Measurements from ENCODE around the gene ZNF525. TPM values are rescaled to one million over a fixed set of nuclear protein-coding genes. Genes with fewer than 3 reads are reported as not detected.

ZNF525 gene
- total RNA-seq, 1 experiment from 2014 or later, result 10.2 TPM

DNA sequence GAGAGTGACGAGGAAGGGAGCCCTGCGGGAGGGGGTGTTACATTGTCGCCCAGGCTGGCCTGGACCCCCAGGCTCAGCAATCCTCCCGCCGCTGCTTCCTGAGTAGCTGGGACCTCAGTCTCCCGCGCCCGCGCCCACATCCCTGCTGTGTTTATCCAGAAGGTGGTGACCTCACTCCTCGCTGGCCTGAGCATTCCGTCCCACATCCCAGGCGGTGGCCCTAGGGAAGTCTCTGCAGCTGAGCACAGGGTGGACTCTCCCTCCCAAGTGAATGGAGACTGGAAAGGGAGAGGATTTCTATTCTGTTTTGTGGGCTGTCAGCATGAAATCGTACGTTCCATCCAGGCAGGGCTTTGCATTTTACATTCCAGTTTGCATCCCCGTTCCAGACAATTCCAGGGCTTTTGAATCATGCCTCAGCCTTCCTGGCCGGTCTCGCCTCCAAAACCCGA, 29.0 kb downstream of the ZNF525 start:
- no peaks in the 10 kb centered on the region for H4K20me1 ChIP-seq (ENCODE audit: insufficient read depth)
- ChIA-PET RAD21 (ENCODE audit: low non-redundant PET in 1 of 2, low total read pairs in 2 of 2, uncharacterized antibody in 2 of 2, unreplicated experiment in 2 of 2) (no interaction called here), POLR2A (no interaction called here), CTCF (no interaction called here)
- H3K4me1 ChIP-seq (ENCODE audit: control insufficient read depth in 1 of 2, insufficient read depth in 2 of 2, low read length in 2 of 2), result peaks cover 0 to 4% of the 10 kb centered on the region in 2 experiments; a peak in 1 of 4 replicates
- H3K27ac ChIP-seq (ENCODE audit: low read depth, low read length), result no peak overlapping the region
- peaks cover 3% of the 10 kb centered on the region in 2 experiments; a peak in 2 of 4 replicates for H3K36me3 ChIP-seq (ENCODE audit: control insufficient read depth in 1 of 2, insufficient read depth in 2 of 2, low read length in 2 of 2)
- ATAC-seq, result peak; percentile 7
- intact Hi-C loops (cut with micrococcal nuclease), result no loop called here
- TF ChIP-seq RAD21 (IDR thresholded peaks at IDR 0.05; ENCODE audit: low read depth) (no peak), SP1 (IDR thresholded peaks at IDR 0.05; ENCODE audit: low read depth) (no peak), TCF7L2 (IDR thresholded peaks at IDR 0.05; ENCODE audit: borderline replicate concordance, extremely low read depth, insufficient read depth, insufficient read length) (no peak), EZH2 (IDR thresholded peaks at IDR 0.05) (no peak), EZH2phosphoT487 (IDR thresholded peaks at IDR 0.05; ENCODE audit: borderline replicate concordance) (no peak), SRF (IDR thresholded peaks at IDR 0.05; ENCODE audit: low read depth) (no peak), YY1 (IDR thresholded peaks at IDR 0.05; ENCODE audit: extremely low read depth, insufficient replicate concordance, low read depth, low read length) (no peak), CBX3 (IDR thresholded peaks at IDR 0.05; ENCODE audit: low read depth) (no peak), POLR2AphosphoS5 (IDR thresholded peaks at IDR 0.05; ENCODE audit: low read depth, low read length) (no peak), ELF1 (IDR thresholded peaks at IDR 0.05; ENCODE audit: borderline replicate concordance, low read depth) (no peak), EGR1 (IDR thresholded peaks at IDR 0.05; ENCODE audit: low read depth) (no peak), FOSL1 (IDR thresholded peaks at IDR 0.05; ENCODE audit: low read depth) (no peak), POLR2A (IDR thresholded peaks at IDR 0.05; ENCODE audit: borderline replicate concordance, extremely low read depth, insufficient read depth, insufficient read length) (no peak), JUND (IDR thresholded peaks at IDR 0.05) (no peak), CEBPB (IDR thresholded peaks at IDR 0.05; ENCODE audit: low read depth) (no peak)
- TF ChIP-seq, protein P1, sequence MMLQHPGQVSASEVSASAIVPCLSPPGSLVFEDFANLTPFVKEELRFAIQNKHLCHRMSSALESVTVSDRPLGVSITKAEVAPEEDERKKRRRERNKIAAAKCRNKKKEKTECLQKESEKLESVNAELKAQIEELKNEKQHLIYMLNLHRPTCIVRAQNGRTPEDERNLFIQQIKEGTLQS (IDR thresholded peaks at IDR 0.05), result no peak
- TF ChIP-seq, protein P2, sequence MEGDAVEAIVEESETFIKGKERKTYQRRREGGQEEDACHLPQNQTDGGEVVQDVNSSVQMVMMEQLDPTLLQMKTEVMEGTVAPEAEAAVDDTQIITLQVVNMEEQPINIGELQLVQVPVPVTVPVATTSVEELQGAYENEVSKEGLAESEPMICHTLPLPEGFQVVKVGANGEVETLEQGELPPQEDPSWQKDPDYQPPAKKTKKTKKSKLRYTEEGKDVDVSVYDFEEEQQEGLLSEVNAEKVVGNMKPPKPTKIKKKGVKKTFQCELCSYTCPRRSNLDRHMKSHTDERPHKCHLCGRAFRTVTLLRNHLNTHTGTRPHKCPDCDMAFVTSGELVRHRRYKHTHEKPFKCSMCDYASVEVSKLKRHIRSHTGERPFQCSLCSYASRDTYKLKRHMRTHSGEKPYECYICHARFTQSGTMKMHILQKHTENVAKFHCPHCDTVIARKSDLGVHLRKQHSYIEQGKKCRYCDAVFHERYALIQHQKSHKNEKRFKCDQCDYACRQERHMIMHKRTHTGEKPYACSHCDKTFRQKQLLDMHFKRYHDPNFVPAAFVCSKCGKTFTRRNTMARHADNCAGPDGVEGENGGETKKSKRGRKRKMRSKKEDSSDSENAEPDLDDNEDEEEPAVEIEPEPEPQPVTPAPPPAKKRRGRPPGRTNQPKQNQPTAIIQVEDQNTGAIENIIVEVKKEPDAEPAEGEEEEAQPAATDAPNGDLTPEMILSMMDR (IDR thresholded peaks at IDR 0.05 in 2 of 3, conservative IDR thresholded peaks at IDR 0.05 in 1 of 3; ENCODE audit: borderline replicate concordance in 1 of 3, insufficient read depth in 1 of 3, low read depth in 2 of 3, low read length in 2 of 3), result no peak
- TF ChIP-seq, protein P3, sequence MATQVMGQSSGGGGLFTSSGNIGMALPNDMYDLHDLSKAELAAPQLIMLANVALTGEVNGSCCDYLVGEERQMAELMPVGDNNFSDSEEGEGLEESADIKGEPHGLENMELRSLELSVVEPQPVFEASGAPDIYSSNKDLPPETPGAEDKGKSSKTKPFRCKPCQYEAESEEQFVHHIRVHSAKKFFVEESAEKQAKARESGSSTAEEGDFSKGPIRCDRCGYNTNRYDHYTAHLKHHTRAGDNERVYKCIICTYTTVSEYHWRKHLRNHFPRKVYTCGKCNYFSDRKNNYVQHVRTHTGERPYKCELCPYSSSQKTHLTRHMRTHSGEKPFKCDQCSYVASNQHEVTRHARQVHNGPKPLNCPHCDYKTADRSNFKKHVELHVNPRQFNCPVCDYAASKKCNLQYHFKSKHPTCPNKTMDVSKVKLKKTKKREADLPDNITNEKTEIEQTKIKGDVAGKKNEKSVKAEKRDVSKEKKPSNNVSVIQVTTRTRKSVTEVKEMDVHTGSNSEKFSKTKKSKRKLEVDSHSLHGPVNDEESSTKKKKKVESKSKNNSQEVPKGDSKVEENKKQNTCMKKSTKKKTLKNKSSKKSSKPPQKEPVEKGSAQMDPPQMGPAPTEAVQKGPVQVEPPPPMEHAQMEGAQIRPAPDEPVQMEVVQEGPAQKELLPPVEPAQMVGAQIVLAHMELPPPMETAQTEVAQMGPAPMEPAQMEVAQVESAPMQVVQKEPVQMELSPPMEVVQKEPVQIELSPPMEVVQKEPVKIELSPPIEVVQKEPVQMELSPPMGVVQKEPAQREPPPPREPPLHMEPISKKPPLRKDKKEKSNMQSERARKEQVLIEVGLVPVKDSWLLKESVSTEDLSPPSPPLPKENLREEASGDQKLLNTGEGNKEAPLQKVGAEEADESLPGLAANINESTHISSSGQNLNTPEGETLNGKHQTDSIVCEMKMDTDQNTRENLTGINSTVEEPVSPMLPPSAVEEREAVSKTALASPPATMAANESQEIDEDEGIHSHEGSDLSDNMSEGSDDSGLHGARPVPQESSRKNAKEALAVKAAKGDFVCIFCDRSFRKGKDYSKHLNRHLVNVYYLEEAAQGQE (IDR thresholded peaks at IDR 0.05; ENCODE audit: low read depth), result no peak
- TF ChIP-seq, protein P4, sequence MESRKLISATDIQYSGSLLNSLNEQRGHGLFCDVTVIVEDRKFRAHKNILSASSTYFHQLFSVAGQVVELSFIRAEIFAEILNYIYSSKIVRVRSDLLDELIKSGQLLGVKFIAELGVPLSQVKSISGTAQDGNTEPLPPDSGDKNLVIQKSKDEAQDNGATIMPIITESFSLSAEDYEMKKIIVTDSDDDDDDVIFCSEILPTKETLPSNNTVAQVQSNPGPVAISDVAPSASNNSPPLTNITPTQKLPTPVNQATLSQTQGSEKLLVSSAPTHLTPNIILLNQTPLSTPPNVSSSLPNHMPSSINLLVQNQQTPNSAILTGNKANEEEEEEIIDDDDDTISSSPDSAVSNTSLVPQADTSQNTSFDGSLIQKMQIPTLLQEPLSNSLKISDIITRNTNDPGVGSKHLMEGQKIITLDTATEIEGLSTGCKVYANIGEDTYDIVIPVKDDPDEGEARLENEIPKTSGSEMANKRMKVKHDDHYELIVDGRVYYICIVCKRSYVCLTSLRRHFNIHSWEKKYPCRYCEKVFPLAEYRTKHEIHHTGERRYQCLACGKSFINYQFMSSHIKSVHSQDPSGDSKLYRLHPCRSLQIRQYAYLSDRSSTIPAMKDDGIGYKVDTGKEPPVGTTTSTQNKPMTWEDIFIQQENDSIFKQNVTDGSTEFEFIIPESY (IDR thresholded peaks at IDR 0.05; ENCODE audit: extremely low read depth, insufficient replicate concordance, low read length), result no peak
- TF ChIP-seq, protein P5, sequence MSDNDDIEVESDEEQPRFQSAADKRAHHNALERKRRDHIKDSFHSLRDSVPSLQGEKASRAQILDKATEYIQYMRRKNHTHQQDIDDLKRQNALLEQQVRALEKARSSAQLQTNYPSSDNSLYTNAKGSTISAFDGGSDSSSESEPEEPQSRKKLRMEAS (IDR thresholded peaks at IDR 0.05), result no peak
- H3K79me2 ChIP-seq (ENCODE audit: insufficient read depth, low read length), result peaks cover 10% of the 10 kb centered on the region; the same call in 1 of the 2 replicates
- H2AFZ ChIP-seq (ENCODE audit: low read depth, low read length, poor library complexity, severe bottlenecking), result no peak overlapping the region
- H3K4me2 ChIP-seq (ENCODE audit: low read length), result peak overlapping the region; percentile 94
- H3K4me3 ChIP-seq (replicated peaks in 1 of 2; ENCODE audit: low read depth in 1 of 2, low read length in 2 of 2), result peak overlapping the region in 1 of 2 experiments; percentile 85; a peak in 2 of 4 replicates
- H3K9ac ChIP-seq (ENCODE audit: low read length), result no peak overlapping the region
- DNase-seq (ENCODE audit: low read depth, low spot score), result no peak
- no peaks in the 10 kb centered on the region for H3K27me3 ChIP-seq (ENCODE audit: insufficient read depth, low read length)
- no TSS peak for BruUV-seq (replicated peaks)
- no peaks in the 10 kb centered on the region for H3K9me2 ChIP-seq (ENCODE audit: insufficient read depth)
- H3K9me3 ChIP-seq (ENCODE audit: control insufficient read depth in 1 of 2, insufficient read depth in 1 of 2, low read depth in 1 of 2, low read length in 2 of 2), result peaks cover 0 to 4% of the 10 kb centered on the region in 2 experiments; a peak in 2 of 4 replicates

All from HCT116 (cell line).